Natural killer cell (primary cell): ENCODE results near the gene PKP1. TPM values are rescaled to one million over a fixed set of nuclear protein-coding genes. Genes with fewer than 3 reads are reported as not detected.

ENCODE experiments used
- ATAC-seq, 3 donors: fragments of 150-1000 bp in 2 of 3; fragments of 200-7000 bp in 1 of 3; cut with Tn5 transposase; 1 replicate in 1 of 3; 2 replicates in 2 of 3; pipeline ENCODE4 v1.10.0; 2021; ENCODE audit warnings: mild to moderate bottlenecking in 2 of 3, moderate library complexity in 2 of 3
- DNase-seq, 2 donors: peaks; one replicate each; pipeline versions ENCODE4 v3.0.0 to v3.0.0-alpha.2; 2013 to 2021; ENCODE audit warnings: mixed read lengths in 1 of 2
- H3K27ac ChIP-seq: one replicate; pipeline ENCODE4 v1.5.1; 2013; ENCODE audit warnings: mild to moderate bottlenecking, low read length
- H3K27me3 ChIP-seq: one replicate; pipeline ENCODE4 v1.6.1; 2013; ENCODE audit warnings: low read length; ENCODE audit not compliant: control insufficient read depth, insufficient read depth
- H3K36me3 ChIP-seq: one replicate; pipeline ENCODE4 v1.6.1; 2013; ENCODE audit warnings: low read length; ENCODE audit not compliant: control insufficient read depth, insufficient read depth
- H3K4me1 ChIP-seq: one replicate; pipeline ENCODE4 v1.6.1; 2013; ENCODE audit warnings: low read length; ENCODE audit not compliant: control insufficient read depth, insufficient read depth
- H3K4me3 ChIP-seq: one replicate; pipeline ENCODE4 v1.5.1; 2013; ENCODE audit warnings: low read length
- H3K9me3 ChIP-seq: one replicate; pipeline ENCODE4 v1.6.1; 2013; ENCODE audit warnings: low read length; ENCODE audit not compliant: control insufficient read depth, insufficient read depth
- H3K27ac Mint-ChIP-seq, 2 donors: one replicate each; pipeline ENCODE4 v1.8.0; 2022; ENCODE audit warnings: mild to moderate bottlenecking in 2 of 2, mixed read lengths in 2 of 2, moderate library complexity in 1 of 2
- H3K27me3 Mint-ChIP-seq, 2 donors: one replicate each; pipeline ENCODE4 v1.8.0; 2022; ENCODE audit warnings: low read depth in 2 of 2, mixed read lengths in 2 of 2
- H3K36me3 Mint-ChIP-seq: one replicate; pipeline ENCODE4 v1.8.0; 2022; ENCODE audit warnings: mixed read lengths
- H3K4me1 Mint-ChIP-seq, 2 donors: one replicate each; pipeline ENCODE4 v1.8.0; 2022; ENCODE audit warnings: mixed read lengths in 2 of 2
- H3K4me3 Mint-ChIP-seq: one replicate; pipeline ENCODE4 v1.8.0; 2022; ENCODE audit warnings: mild to moderate bottlenecking, moderate library complexity, mixed read lengths
- H3K9me3 Mint-ChIP-seq, 2 donors: one replicate each; pipeline ENCODE4 v1.8.0; 2022; ENCODE audit warnings: mixed read lengths in 2 of 2
- CTCF ChIP-seq: fragments of 200-600 bp; IDR thresholded peaks from one replicate; pipeline ENCODE4 v1.8.0; 2022; ENCODE audit warnings: antibody characterized with exemption
- WGBS: methylation state at CpG from one replicate; pipeline ENCODE4 v1.1.7; 2013; ENCODE audit warnings: missing lambda C conversion rate; ENCODE audit not compliant: insufficient coverage; 5-methylcytosine and 5-hydroxymethylcytosine counted together
- intact Hi-C: fragments of 100-400 bp; cut with micrococcal nuclease; formaldehyde crosslinking; loops from one replicate; pipeline ENCODE4 v1.14.2; 2022
- total RNA-seq, 4 donors: library from RNA; stranded (reverse); fragments of 120-200 nt in 1 of 4; gene quantifications; one replicate each; pipeline versions ENCODE4 v1.2.3 to v1.2.4, GENCODE V29; 2013 to 2022

Gene PKP1
- total RNA-seq, 3 donors from 2014 or later (not counting 1 experiment from before 2014, with no cell fraction given), result not detected

- no peaks in the 10 kb centered on the region for H3K4me1 ChIP-seq
- Mint-ChIP-seq H3K27ac (no peak overlapping the region), H3K4me1 (no peaks in the 10 kb centered on the region), H3K27me3 (peaks cover 5 to 30% of the 10 kb centered on the region in 2 donors), H3K36me3 (no peaks in the 10 kb centered on the region), H3K4me3 (no peak overlapping the region), H3K9me3 (no peaks in the 10 kb centered on the region)
- no peaks in the 10 kb centered on the region for H3K36me3 ChIP-seq
- no peak for TF ChIP-seq CTCF
- DNase-seq (no peak), ATAC-seq (no peak)
- H3K27ac ChIP-seq, result no peak overlapping the region
- H3K9me3 ChIP-seq, result no peaks in the 10 kb centered on the region
- H3K27me3 ChIP-seq, result no peaks in the 10 kb centered on the region
- no peak overlapping the region for H3K4me3 ChIP-seq
- WGBS, result 74% methylated on average over 6 of the region's 6 CpGs
- intact Hi-C loops, result no loop called here
Observed at GRCh38 chr1:201369209-201369608, 85.9 kb downstream of the PKP1 start.

- Histone ChIP-seq H3K36me3 (no peaks in the 10 kb centered on the region), H3K9me3 (no peaks in the 10 kb centered on the region), H3K27me3 (peaks cover 2% of the 10 kb centered on the region), H3K4me1 (no peaks in the 10 kb centered on the region), H3K4me3 (no peak overlapping the region), H3K27ac (no peak overlapping the region)
- DNase-seq (no peak), ATAC-seq (no peak)
- intact Hi-C loops, result no loop called here
- no peak overlapping the region for H3K4me3 Mint-ChIP-seq
- WGBS, result 61% methylated on average over 3 of the region's 3 CpGs
- no peak overlapping the region for H3K27ac Mint-ChIP-seq
- no peak for TF ChIP-seq CTCF
- no peaks in the 10 kb centered on the region for H3K36me3 Mint-ChIP-seq
- no peaks in the 10 kb centered on the region for H3K9me3 Mint-ChIP-seq
- H3K27me3 Mint-ChIP-seq, result peaks cover 5 to 30% of the 10 kb centered on the region in 2 donors
- H3K4me1 Mint-ChIP-seq, result no peaks in the 10 kb centered on the region
Observed at GRCh38 chr1:201370500-201370899, 87.2 kb downstream of the PKP1 start.

- Histone ChIP-seq H3K4me1 (no peaks in the 10 kb centered on the region), H3K9me3 (no peaks in the 10 kb centered on the region), H3K27ac (no peak overlapping the region), H3K27me3 (peaks cover 2% of the 10 kb centered on the region), H3K36me3 (no peaks in the 10 kb centered on the region), H3K4me3 (no peak overlapping the region)
- WGBS, result 90% methylated on average over 9 of the region's 9 CpGs
- ATAC-seq (no peak), DNase-seq (no peak)
- Mint-ChIP-seq H3K27me3 (peaks cover 5 to 30% of the 10 kb centered on the region in 2 donors), H3K9me3 (no peaks in the 10 kb centered on the region), H3K4me3 (no peak overlapping the region), H3K4me1 (no peaks in the 10 kb centered on the region), H3K36me3 (no peaks in the 10 kb centered on the region), H3K27ac (no peak overlapping the region)
- intact Hi-C loops, result no loop called here
- no peak for TF ChIP-seq CTCF
Observed at GRCh38 chr1:201371276-201371675, 88.0 kb downstream of the PKP1 start.

- Histone ChIP-seq H3K27ac (no peak overlapping the region), H3K9me3 (no peaks in the 10 kb centered on the region), H3K4me1 (no peaks in the 10 kb centered on the region), H3K4me3 (no peak overlapping the region), H3K36me3 (no peaks in the 10 kb centered on the region), H3K27me3 (peaks cover 2% of the 10 kb centered on the region)
- peaks cover 5 to 30% of the 10 kb centered on the region in 2 donors for H3K27me3 Mint-ChIP-seq
- H3K4me3 Mint-ChIP-seq, result no peak overlapping the region
- intact Hi-C loops, result no loop called here
- DNase-seq (no peak), ATAC-seq (no peak)
- H3K4me1 Mint-ChIP-seq, result no peaks in the 10 kb centered on the region
- 57% methylated on average over 6 of the region's 6 CpGs for WGBS
- H3K9me3 Mint-ChIP-seq, result no peaks in the 10 kb centered on the region
- no peak for TF ChIP-seq CTCF
- H3K27ac Mint-ChIP-seq, result no peak overlapping the region
- H3K36me3 Mint-ChIP-seq, result no peaks in the 10 kb centered on the region
Observed at GRCh38 chr1:201371792-201372191, 88.5 kb downstream of the PKP1 start.
